OCI-LY7 (cell line): ENCODE results near the gene LCE1F.

Experiments used
- CTCF ChIP-seq: fragments of 200-600 bp; sonication (generic); conservative IDR thresholded peaks from 2 replicates; pipeline ENCODE4 v1.5.1; 2014; ENCODE audit warnings: mild to moderate bottlenecking, antibody characterized with exemption, low read length, moderate library complexity, mixed read lengths
- EZH2phosphoT487 ChIP-seq: fragments of 200-600 bp; sonication (generic); IDR thresholded peaks from 2 replicates; pipeline ENCODE4 v1.6.1; 2018; ENCODE audit warnings: low read depth, borderline replicate concordance, mild to moderate bottlenecking, mixed run types, antibody characterized with exemption, low read length, moderate library complexity, mixed read lengths

DNA sequence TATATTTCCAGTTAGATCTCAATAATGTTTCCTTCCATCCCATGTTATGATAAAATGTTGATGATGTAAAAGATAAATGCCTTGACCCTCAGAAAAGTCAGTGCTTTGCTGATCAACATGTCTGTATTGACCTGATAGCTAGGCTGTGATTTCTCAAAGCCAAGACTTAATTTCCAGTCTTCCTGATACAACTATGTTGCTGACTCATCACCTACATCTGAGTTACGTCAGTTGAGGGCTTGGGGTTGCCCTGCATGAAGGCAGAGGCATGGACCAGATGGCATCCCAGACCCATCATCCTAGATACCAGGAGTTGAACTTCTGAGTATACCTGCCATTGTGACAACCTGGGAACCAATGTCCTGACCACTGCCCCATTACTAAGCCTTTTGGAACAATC lies 26.4 kb downstream of the LCE1F start:
- TF ChIP-seq CTCF (no peak), EZH2phosphoT487 (no peak)
